IMR-90 (cell line): ENCODE results near the gene PKD1L1.

ENCODE experiments used
- BHLHE40 ChIP-seq: fragments of 150-350 bp; IDR thresholded peaks from 2 replicates; pipeline ENCODE4 v1.6.1; 2016; ENCODE audit warnings: mild to moderate bottlenecking, low read depth, low read length
- CHD1 ChIP-seq: IDR thresholded peaks from 2 replicates; pipeline ENCODE4 v1.6.1; 2012; ENCODE audit warnings: low read depth, low read length, improper control_type of control experiment
- ELK1 ChIP-seq: fragments of 150-350 bp; IDR thresholded peaks from 2 replicates; pipeline ENCODE4 v1.6.1; 2016; ENCODE audit warnings: low read depth, mild to moderate bottlenecking, low read length, moderate library complexity, borderline replicate concordance
- MAFK ChIP-seq: IDR thresholded peaks from 2 replicates; pipeline ENCODE4 v1.6.1; 2012; ENCODE audit warnings: low read depth, low read length, improper control_type of control experiment
- MAZ ChIP-seq: IDR thresholded peaks from 2 replicates; pipeline ENCODE4 v1.6.1; 2012; ENCODE audit warnings: low read depth, mild to moderate bottlenecking, low read length, improper control_type of control experiment, moderate library complexity, borderline replicate concordance
- MXI1 ChIP-seq: IDR thresholded peaks from 2 replicates; pipeline ENCODE4 v1.6.1; 2012; ENCODE audit warnings: low read depth, mild to moderate bottlenecking, low read length, moderate library complexity, borderline replicate concordance
- NFE2L2 ChIP-seq: fragments of 150-350 bp; IDR thresholded peaks from 2 replicates; pipeline ENCODE4 v1.6.1; 2016; ENCODE audit warnings: low read depth, mild to moderate bottlenecking, low read length
- POLR2A ChIP-seq: IDR thresholded peaks from 2 replicates; pipeline ENCODE4 v1.6.1; 2012; ENCODE audit warnings: mild to moderate bottlenecking, low read depth, low read length
- RFX5 ChIP-seq: IDR thresholded peaks from 2 replicates; pipeline ENCODE4 v1.8.0; 2012; ENCODE audit warnings: low read depth, mild to moderate bottlenecking, low read length, moderate library complexity
- TF ChIP-seq, protein P1 (sequence below): conservative IDR thresholded peaks from 2 replicates; pipeline ENCODE4 v1.5.1; 2012; ENCODE audit warnings: mild to moderate bottlenecking, low read depth, low read length, improper control_type of control experiment

DNA sequence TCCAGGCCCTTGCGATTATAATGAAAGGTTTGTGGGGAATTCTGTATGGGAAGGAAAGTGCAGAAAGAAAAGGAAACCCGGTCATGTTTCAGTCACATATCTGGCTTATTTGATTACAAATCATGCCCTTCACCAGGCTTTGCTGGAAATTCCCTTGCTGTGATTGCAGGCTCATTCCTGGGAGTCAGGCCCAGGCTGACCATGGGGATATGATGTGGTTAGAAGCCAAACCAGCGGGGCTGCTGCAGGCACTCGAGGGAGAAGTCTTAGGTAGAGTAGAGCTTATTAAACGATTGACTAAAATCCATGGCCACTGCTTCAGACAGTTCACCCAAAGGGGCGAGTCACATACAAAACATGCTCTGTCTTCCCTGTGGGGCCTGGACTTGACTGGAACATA, 16.2 kb downstream of the PKD1L1 start:
- TF ChIP-seq, protein P1, sequence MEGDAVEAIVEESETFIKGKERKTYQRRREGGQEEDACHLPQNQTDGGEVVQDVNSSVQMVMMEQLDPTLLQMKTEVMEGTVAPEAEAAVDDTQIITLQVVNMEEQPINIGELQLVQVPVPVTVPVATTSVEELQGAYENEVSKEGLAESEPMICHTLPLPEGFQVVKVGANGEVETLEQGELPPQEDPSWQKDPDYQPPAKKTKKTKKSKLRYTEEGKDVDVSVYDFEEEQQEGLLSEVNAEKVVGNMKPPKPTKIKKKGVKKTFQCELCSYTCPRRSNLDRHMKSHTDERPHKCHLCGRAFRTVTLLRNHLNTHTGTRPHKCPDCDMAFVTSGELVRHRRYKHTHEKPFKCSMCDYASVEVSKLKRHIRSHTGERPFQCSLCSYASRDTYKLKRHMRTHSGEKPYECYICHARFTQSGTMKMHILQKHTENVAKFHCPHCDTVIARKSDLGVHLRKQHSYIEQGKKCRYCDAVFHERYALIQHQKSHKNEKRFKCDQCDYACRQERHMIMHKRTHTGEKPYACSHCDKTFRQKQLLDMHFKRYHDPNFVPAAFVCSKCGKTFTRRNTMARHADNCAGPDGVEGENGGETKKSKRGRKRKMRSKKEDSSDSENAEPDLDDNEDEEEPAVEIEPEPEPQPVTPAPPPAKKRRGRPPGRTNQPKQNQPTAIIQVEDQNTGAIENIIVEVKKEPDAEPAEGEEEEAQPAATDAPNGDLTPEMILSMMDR = no peak
- TF ChIP-seq POLR2A (no peak), CHD1 (no peak), ELK1 (no peak), NFE2L2 (no peak), MXI1 (no peak), RFX5 (no peak), MAZ (no peak), BHLHE40 (no peak), MAFK (no peak)
